SK-N-MC (cell line): ENCODE results near the gene AHRR.

ENCODE experiments used
- DNase-seq: peaks from one replicate; pipeline ENCODE4 v3.0.0-alpha.2; 2011; ENCODE audit warnings: low read depth, low spot score
- H3K27ac ChIP-seq: fragments of 200-600 bp; sonication (generic); 2 replicates; pipeline ENCODE4 v1.5.1; 2016; ENCODE audit warnings: mixed run types
- H3K36me3 ChIP-seq: fragments of 200-600 bp; sonication (generic); 2 replicates; pipeline ENCODE4 v1.6.1; 2017; ENCODE audit warnings: antibody characterized with exemption, low read length, mixed read lengths; ENCODE audit not compliant: insufficient read depth
- H3K4me3 ChIP-seq: fragments of 200-600 bp; sonication (generic); 2 replicates; pipeline ENCODE4 v1.5.1; 2016
- H3K9ac ChIP-seq: fragments of 200-600 bp; sonication (generic); 2 replicates; pipeline ENCODE4 v1.8.0; 2017; ENCODE audit warnings: mixed run types, mixed read lengths; ENCODE audit not compliant: insufficient read length
- H3K9me3 ChIP-seq: fragments of 200-600 bp; sonication (generic); 2 replicates; pipeline ENCODE4 v1.6.1; 2017; ENCODE audit warnings: low read depth, mild to moderate bottlenecking, antibody characterized with exemption, low read length, moderate library complexity, mixed read lengths
- EZH2 ChIP-seq: fragments of 200-600 bp; sonication (generic); IDR thresholded peaks from one replicate; pipeline ENCODE4 v1.6.1; 2017; ENCODE audit warnings: antibody characterized with exemption
- FOXP2 ChIP-seq: optimal IDR thresholded peaks from 2 replicates; pipeline ENCODE3; 2011; ENCODE audit warnings: mild to moderate bottlenecking, moderate library complexity; ENCODE audit not compliant: insufficient read depth; ENCODE audit errors: extremely low read length, control extremely low read depth
- POLR2AphosphoS5 ChIP-seq: IDR thresholded peaks from 2 replicates; pipeline ENCODE4 v1.6.1; 2012; ENCODE audit warnings: mild to moderate bottlenecking, low read depth, low read length, borderline replicate concordance

AHRR gene

DNA sequence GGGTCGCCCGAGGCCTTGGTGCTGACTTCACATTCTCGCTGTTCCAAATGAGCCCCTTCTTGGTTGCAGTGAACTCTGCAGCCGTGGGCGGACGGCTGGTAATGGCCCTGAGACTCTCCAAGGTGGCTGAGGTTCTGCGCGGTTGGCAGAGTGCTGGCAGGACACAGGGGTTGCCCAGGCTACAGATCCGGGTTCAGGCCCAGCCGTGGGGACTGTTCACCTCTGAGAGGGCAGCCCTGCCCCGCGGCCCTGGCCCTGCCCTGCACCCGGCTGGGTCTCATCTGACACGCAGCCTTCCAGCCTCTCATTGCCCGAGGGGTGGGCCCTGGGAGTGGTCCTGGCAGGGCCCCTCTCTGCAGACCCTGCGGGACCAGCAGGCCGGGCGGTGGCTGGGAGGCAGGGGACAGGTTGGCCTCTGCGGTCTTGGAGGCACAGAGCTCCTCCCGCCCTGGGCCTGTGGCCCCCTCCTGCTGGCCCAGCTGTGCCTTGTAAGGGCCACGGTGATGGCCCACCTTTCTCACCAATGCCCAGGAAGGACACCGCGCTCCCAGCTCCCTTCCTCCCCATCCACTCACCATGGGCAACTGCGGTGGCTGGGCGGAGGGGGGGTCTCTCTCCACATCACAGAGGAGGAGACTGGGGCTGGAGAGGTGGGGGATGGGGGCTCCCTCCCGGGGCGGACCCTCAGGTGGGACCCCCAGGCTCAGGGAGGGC lies 51.6 kb downstream of the AHRR start:
- H3K27ac ChIP-seq: peak overlapping the region; percentile 92
- H3K36me3 ChIP-seq: peaks cover 18% of the 10 kb centered on the region; the same call in 1 of the 2 replicates
- no peak for TF ChIP-seq EZH2
- peak overlapping the region; percentile 63 for H3K9ac ChIP-seq
- no peaks in the 10 kb centered on the region for H3K9me3 ChIP-seq
- H3K4me3 ChIP-seq: peak overlapping the region; percentile 72
- DNase-seq: no peak

DNA sequence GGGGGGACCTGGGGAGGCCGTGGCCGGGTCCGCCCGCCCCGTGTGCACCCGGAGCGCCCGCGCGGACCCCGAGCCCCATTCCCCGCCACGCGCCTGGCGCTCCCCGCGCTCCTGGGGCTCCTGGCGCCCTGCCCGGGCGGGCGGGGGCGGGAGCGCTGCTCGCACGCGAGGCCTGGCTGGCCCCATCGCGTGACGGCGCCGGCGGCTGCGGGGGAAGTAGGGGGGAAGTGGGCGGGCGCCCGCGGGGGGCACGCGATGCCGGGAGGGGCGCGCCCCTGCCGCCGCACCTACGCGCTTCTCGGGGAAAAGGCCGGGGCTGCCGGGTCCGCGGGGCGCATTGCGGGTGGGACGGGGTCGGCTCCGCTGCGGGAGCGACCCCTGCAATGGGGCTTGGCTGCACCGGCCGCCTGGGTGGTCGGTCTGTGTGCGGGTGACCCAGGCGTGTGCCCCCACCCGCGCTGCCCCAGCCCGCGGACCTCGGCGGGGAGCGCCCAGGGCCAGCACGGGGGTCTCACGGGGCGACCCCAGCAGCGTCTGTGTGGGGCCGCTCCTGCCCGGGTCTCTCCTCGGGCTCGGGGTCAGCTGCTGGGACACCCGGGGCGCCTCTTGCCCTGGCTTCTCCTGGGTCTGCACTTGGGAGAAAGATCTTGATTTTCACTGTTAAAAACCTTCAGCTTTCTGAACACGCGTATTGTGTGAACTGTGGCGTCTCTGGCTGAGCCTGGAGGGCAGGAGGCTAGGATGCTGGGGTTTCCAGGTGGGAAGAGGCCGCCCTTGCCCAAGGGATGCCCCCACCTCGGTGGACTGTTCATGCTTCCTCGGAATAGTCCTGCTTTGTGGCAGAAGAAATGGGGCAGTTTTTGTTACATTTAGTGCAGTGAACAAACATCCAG lies 52.4 kb downstream of the AHRR start:
- H3K27ac ChIP-seq: peak overlapping the region; percentile 92

DNA sequence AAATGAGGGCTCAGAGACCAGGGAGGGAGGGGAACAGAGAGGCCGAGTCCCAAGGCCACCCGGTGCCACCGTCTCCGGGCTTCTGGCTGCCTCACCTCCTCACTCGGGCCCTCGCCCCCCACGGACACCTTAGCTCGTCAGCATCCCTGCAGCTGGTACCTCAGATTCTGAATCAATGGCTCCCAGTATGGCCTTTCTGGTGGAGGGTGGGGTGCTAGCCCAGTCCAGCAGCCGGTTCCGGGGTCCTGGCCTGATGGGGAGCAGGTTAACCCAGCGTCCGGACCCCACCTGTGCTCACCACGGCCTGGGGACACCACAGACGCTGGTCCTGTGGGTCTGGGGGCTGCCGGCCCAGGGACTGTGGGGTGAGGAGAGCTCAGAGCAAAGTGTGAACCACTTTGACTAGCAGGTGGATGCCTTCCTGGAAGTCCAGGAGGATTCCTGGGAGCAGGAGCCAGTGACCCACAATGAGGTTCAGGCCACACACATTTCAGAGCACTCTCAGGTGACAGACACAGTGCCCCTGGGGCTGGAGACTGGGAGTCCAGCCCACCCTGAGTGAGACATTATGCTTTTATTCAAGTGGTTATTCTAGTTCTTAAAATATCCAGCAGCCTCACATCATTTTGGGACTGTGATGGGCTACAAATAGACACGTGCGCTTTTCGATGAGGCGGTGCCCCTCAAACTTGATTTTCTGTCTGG lies 53.3 kb downstream of the AHRR start:
- H3K4me3 ChIP-seq: no peak overlapping the region
- H3K27ac ChIP-seq: peak overlapping the region; percentile 44
- no peak for DNase-seq

More for the DNA sequence above, 52.4 kb downstream of the AHRR start:
- DNase-seq: no peak
- peak overlapping the region; percentile 72 for H3K4me3 ChIP-seq
- no peak for TF ChIP-seq POLR2AphosphoS5
- TF ChIP-seq EZH2: no peak
- TF ChIP-seq FOXP2: no peak
- no peaks in the 10 kb centered on the region for H3K9me3 ChIP-seq
- peaks cover 17% of the 10 kb centered on the region; the same call in 1 of the 2 replicates for H3K36me3 ChIP-seq
- H3K9ac ChIP-seq: peak overlapping the region; percentile 66

DNA sequence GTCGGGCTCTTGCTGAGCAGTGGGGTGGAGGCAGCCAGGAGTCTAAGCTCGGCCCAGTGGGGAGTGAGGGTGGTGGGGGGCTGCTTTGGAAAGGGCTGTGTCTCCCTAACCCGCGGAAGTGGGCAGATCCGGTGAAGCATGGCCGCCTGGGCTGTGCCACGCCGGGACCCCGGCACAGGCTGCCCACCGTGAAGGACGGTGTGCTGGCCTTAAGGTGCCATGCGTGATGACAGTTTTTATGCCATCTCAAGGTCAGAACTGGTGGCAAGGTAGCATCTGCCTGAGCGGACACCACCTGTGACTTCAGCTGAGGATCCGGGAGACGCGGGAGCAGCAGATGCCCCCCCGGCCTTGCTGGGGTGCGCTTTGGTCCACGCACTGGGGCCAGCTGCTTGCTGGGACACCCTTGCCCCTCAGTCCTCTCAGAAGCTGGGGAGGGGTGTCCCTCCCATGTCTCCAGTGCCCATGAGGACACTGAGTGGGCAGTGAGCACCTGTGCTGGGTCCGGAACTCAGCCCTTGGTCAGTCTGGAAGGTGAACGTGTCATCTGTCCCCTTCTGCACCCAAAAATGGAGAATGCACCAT lies 53.9 kb downstream of the AHRR start:
- Histone ChIP-seq H3K36me3 (peaks cover 25% of the 10 kb centered on the region), H3K27ac (peak overlapping the region; percentile 44), H3K9ac (peak overlapping the region; percentile 41), H3K9me3 (no peaks in the 10 kb centered on the region), H3K4me3 (no peak overlapping the region)
- no peak for DNase-seq
- TF ChIP-seq EZH2: no peak
- no peak for TF ChIP-seq FOXP2
- TF ChIP-seq POLR2AphosphoS5: no peak

More for the DNA sequence above, 53.3 kb downstream of the AHRR start:
- peak overlapping the region; percentile 41 for H3K9ac ChIP-seq
- TF ChIP-seq POLR2AphosphoS5 (no peak), EZH2 (no peak), FOXP2 (no peak)
- H3K36me3 ChIP-seq: peaks cover 19% of the 10 kb centered on the region
- no peaks in the 10 kb centered on the region for H3K9me3 ChIP-seq

DNA sequence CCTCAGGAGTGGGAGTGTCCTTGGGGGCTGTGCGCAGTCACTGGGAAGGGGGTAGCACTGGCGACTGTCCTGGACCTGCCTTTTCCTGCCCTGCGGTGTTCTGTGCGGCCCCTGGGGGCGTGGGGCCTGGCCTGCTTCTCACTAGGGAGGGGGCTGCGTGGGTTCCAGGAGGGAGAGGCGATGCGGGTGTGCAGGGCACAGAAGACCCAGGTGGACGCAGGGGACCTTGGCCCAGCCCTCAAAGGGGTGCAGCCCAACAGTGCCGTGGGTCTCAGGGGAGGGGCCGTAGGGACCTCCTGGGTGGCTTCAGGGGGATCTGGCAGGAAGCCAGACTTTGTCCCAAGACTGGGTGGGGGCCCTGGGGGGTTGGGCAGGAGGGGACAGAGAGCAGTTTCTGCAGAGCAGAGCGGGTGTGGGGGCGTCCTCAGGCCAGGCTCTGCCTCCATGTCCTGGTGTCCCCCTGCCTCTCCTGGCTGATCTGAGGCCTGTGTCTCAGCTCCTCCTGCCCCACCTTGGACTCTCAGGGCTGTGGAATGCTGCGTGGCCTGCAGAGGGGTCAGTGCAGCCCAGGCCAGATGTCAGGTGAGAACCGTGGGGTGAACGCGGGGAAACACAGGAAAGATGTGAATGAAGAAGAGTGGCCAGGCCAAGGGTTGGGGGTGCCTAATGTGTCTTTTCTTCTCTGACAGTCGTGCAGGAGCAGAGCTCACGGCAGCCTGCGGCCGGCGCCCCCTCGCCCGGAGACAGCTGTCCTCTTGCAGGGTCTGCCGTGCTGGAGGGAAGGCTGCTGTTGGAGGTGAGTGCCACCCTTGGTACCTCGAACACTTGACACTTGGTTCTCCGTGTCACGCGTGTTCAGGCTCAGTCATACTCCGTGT lies 54.6 kb downstream of the AHRR start:
- DNase-seq: no peak
- no peak for TF ChIP-seq EZH2
- no peak for TF ChIP-seq POLR2AphosphoS5
- no peak for TF ChIP-seq FOXP2
- peaks cover 33% of the 10 kb centered on the region for H3K36me3 ChIP-seq
- no peak overlapping the region for H3K9ac ChIP-seq
- no peak overlapping the region for H3K4me3 ChIP-seq
- 0 out of 2 replicates have a peak, but pooled peaks cover 2% of the 10 kb centered on the region for H3K9me3 ChIP-seq
- H3K27ac ChIP-seq: peak overlapping the region; percentile 42; the same call in 1 of the 2 replicates

DNA sequence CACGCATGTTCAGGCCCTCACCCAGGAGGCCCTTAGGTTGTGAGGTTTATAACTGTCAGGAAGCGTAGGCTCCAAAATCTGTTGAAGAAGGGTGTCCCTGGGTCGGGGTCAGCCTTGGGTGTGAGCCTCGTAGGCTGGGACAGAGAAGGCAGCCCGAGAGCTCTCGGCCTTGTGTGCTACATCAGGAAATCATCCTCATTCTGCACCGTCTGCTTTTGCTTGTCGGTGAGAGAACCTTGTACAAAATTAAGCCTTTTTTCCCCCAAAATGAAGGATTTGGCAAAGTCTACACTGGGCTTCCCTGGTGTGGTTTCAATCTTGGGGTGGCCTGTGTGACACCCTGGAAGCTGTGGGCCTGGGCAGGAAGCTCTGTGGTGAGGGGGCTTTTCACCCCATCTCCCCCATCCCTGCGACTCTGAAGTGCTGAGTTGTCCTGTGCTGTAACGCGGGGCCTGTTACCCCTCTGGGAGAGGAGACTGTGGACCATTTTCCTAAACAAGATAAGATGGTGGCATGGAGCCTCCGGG lies 55.3 kb downstream of the AHRR start:
- TF ChIP-seq FOXP2 (no peak), EZH2 (no peak), POLR2AphosphoS5 (no peak)
- Histone ChIP-seq H3K36me3 (peaks cover 36% of the 10 kb centered on the region), H3K4me3 (no peak overlapping the region), H3K9ac (no peak overlapping the region), H3K27ac (peak overlapping the region; percentile 36; the same call in 1 of the 2 replicates), H3K9me3 (peaks cover 3% of the 10 kb centered on the region; the same call in 1 of the 2 replicates)
- DNase-seq: no peak

DNA sequence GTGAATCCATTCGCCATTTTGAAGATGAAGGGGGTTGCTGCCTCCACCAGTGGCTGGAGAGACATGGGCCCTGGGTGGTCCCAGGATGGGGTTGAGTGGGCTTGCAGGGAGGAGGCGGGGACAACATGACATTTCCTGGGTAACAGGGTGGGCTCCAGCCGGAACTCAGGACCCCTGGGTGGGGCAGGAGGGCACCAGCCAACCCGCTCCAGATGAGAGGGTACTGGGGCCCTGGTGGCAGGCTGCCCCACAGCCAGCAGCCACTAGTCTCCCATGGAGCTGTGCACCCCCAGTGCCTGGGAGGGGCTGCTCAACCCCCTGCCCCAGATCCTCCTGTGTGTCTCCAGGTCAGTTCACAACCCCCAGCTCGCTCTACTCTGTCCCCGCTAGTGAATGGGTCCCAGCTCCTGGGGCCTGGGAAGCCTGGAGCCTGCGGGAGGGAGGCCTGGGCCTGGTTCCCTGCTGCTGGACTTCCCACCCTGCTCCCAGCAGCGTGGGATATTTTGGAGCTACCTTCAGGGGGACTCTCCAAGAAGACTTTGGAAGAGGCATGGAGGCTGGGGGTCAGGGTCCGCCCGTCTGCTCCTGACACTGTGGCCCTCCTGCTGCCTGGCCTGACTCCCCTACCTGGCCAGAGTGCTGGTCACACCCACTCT lies 55.9 kb downstream of the AHRR start:
- H3K4me3 ChIP-seq: no peak overlapping the region
- TF ChIP-seq FOXP2: no peak
- no peak for TF ChIP-seq POLR2AphosphoS5
- TF ChIP-seq EZH2: no peak
- H3K36me3 ChIP-seq: peaks cover 42% of the 10 kb centered on the region
- H3K9ac ChIP-seq: no peak overlapping the region
- H3K27ac ChIP-seq: peak overlapping the region; percentile 5; the same call in 1 of the 2 replicates
- no peak for DNase-seq
- peaks cover 8% of the 10 kb centered on the region; the same call in 1 of the 2 replicates for H3K9me3 ChIP-seq
